HG02870 (cell line): ENCODE data around the gene SYT6.

ENCODE experiments used
- ATAC-seq: cut with Tn5 transposase; IDR thresholded peaks from one replicate; pipeline ENCODE4 v1.9.1; 2021; ENCODE audit warnings: mild to moderate bottlenecking, moderate library complexity; ENCODE audit not compliant: unreplicated experiment

The SYT6 gene

GRCh38 chr1:114153261-114154145 lies at the start of gene SYT6:
TSS of gene SYT6 (minus strand) at chr1:114153869. CDS start at chr1:114153772, 97 bp downstream.
- ATAC-seq, result no peak

GRCh38 chr1:114201486-114201885 lies 47.8 kb upstream of the SYT6 start:
- no peak for ATAC-seq

- ATAC-seq, result no peak
Measured at GRCh38 chr1:114199017-114199594, 45.4 kb upstream of the SYT6 start.

GRCh38 chr1:114196992-114197907 lies 43.6 kb upstream of the SYT6 start:
- no peak for ATAC-seq

GRCh38 chr1:114195819-114196218 lies 42.1 kb upstream of the SYT6 start:
- ATAC-seq, result no peak

- ATAC-seq, result no peak
Measured at GRCh38 chr1:114192328-114192727, 38.7 kb upstream of the SYT6 start.

- no peak for ATAC-seq
Measured at GRCh38 chr1:114189398-114189797, 35.7 kb upstream of the SYT6 start.

GRCh38 chr1:114181356-114181755 lies 27.7 kb upstream of the SYT6 start:
- ATAC-seq, result no peak

- no peak for ATAC-seq
Measured at GRCh38 chr1:114180742-114181141, 27.1 kb upstream of the SYT6 start.

GRCh38 chr1:114178936-114179335 lies 25.3 kb upstream of the SYT6 start:
- no peak for ATAC-seq

- no peak for ATAC-seq
Measured at GRCh38 chr1:114177282-114177681, 23.6 kb upstream of the SYT6 start.

- no peak for ATAC-seq
Measured at GRCh38 chr1:114176366-114176765, 22.7 kb upstream of the SYT6 start.

- ATAC-seq, result no peak
Measured at GRCh38 chr1:114173680-114174079, 20.0 kb upstream of the SYT6 start.

GRCh38 chr1:114169509-114169908 lies 15.8 kb upstream of the SYT6 start:
- ATAC-seq, result no peak

GRCh38 chr1:114167226-114167625 lies 13.6 kb upstream of the SYT6 start:
- no peak for ATAC-seq

- ATAC-seq, result peak; percentile 71
Measured at GRCh38 chr1:114164840-114165543, 11.3 kb upstream of the SYT6 start.

GRCh38 chr1:114159941-114160340 lies 6.3 kb upstream of the SYT6 start:
- no peak for ATAC-seq

- no peak for ATAC-seq
Measured at GRCh38 chr1:114157275-114157660, 3.6 kb upstream of the SYT6 start.

GRCh38 chr1:114156538-114157274 lies 3.0 kb upstream of the SYT6 start:
- ATAC-seq, result no peak

GRCh38 chr1:114155706-114156105 lies 2.0 kb upstream of the SYT6 start:
- no peak for ATAC-seq
